Stimulated activated CD4-positive, alpha-beta T cell treated with anti-CD3 and anti-CD28 coated beads, TNF-alpha, amount 100 ng/mL, for 48 hours (primary cell): ENCODE results near the gene TEAD3.
A peak's percentile ranks its signal among the peaks of the same experiment; 100 is the strongest.

Experiments used
- DNase-seq, 3 donors: peaks; one replicate each; pipeline ENCODE4 v3.0.0-alpha.2; 2020; ENCODE audit warnings: low read depth in 3 of 3

TEAD3 gene

GRCh38 chr6:35475573-35475972, 21.3 kb downstream of the TEAD3 start:
- DNase-seq: no peak

GRCh38 chr6:35474942-35475570, 21.8 kb downstream of the TEAD3 start:
- no peak for DNase-seq

GRCh38 chr6:35474131-35474941, 22.5 kb downstream of the TEAD3 start:
- no peak for DNase-seq

- no peak for DNase-seq
Measured at GRCh38 chr6:35473850-35474130, 23.1 kb downstream of the TEAD3 start.

GRCh38 chr6:35473075-35473849, 23.6 kb downstream of the TEAD3 start:
- no peak for DNase-seq

- no peak for DNase-seq
Measured at GRCh38 chr6:35471836-35472345, 25.0 kb downstream of the TEAD3 start.

GRCh38 chr6:35470663-35471120, 26.2 kb downstream of the TEAD3 start:
- no peak for DNase-seq

- DNase-seq: no peak
Measured at GRCh38 chr6:35469751-35470662, 26.9 kb downstream of the TEAD3 start.

- no peak for DNase-seq
Measured at GRCh38 chr6:35468980-35469750, 27.7 kb downstream of the TEAD3 start.

- peak; percentile 93 to 94 (median 93) for DNase-seq
Measured at GRCh38 chr6:35468181-35468979, 28.5 kb downstream of the TEAD3 start, which contains the start of gene RPL10A. RPL10A (plus strand) TSS chr6:35468401; CDS start chr6:35468435, 34 bp downstream.

GRCh38 chr6:35465646-35466045, 31.2 kb downstream of the TEAD3 start:
- no peak for DNase-seq

GRCh38 chr6:35463292-35463691, 33.6 kb downstream of the TEAD3 start:
- no peak for DNase-seq

GRCh38 chr6:35461270-35461669, 35.6 kb downstream of the TEAD3 start:
- DNase-seq: no peak

- DNase-seq: no peak
Measured at GRCh38 chr6:35457907-35458306, 39.0 kb downstream of the TEAD3 start.

- DNase-seq: no peak
Measured at GRCh38 chr6:35454391-35455110, 42.3 kb downstream of the TEAD3 start.

- no peak for DNase-seq
Measured at GRCh38 chr6:35453236-35453635, 43.6 kb downstream of the TEAD3 start.

GRCh38 chr6:35452183-35453090, 44.4 kb downstream of the TEAD3 start, which contains the start of gene FANCE:
FANCE (plus strand) TSS chr6:35452338; CDS start chr6:35452546, 208 bp downstream.
- DNase-seq: peak; percentile 81 to 94 (median 90)
